K562 (cell line): ENCODE measurements around the gene EDN2. TPM values are rescaled to one million over a fixed set of nuclear protein-coding genes. Genes with fewer than 3 reads are reported as not detected.

Source experiments
- ATAC-seq: fragments of 200-7000 bp; cut with Tn5 transposase; 3 replicates; pipeline ENCODE4 v1.9.1; 2020; ENCODE audit warnings: moderate library complexity
- BruUV-seq: library from RNA; stranded (reverse); fragments of 400-500 nt; replicated peaks from 2 replicates; lab custom pipeline; 2021; lab: Mats Ljungman, UMichigan
- CTCF ChIA-PET: fragments of 300-600 bp; formaldehyde crosslinking; extraction: SDS; loops from one replicate; lab custom pipeline; 2021; ENCODE audit warnings: low intra/inter-chr PET ratio; lab: Yijun Ruan, JAX
- POLR2A ChIA-PET: fragments of 300-600, 350-650 bp; sonication (Branson Sonifier 250); formaldehyde crosslinking; extraction: SDS; loops from one replicate; lab custom pipeline; 2021; ENCODE audit warnings: antibody characterized with exemption, inconsistent platforms; lab: Yijun Ruan, JAX
- DNase-seq, 4 experiments: peaks; one replicate each; pipeline versions ENCODE4 v3.0.0 to v3.0.0-alpha.2; 2011 to 2018; ENCODE audit warnings: low spot score in 3 of 4, mixed read lengths in 3 of 4; ENCODE audit errors: extremely low read depth in 1 of 4
- FAIRE-seq: peaks from 2 replicates; lab custom pipeline; 2011; peaks lifted over from hg19 to GRCh38; lab: Jason Lieb, UNC
- H2AFZ ChIP-seq: 2 replicates; pipeline ENCODE4 v1.6.0; 2011; ENCODE audit warnings: low read depth, low read length, control low read depth, inconsistent platforms
- H3K27ac ChIP-seq: fragments of 200-600 bp; 3 replicates; pipeline ENCODE4 v1.8.0; 2011; ENCODE audit warnings: low read depth, mild to moderate bottlenecking, control low read depth, inconsistent platforms, low read length, moderate library complexity, mixed read lengths; ENCODE audit errors: extremely low read depth
- H3K27me3 ChIP-seq, 2 experiments: fragments of 300-600 bp in 1 of 2; 2 replicates in 1 of 2; 3 replicates in 1 of 2; pipeline versions ENCODE4 v1.6.0 to v1.8.0; 2011; ENCODE audit warnings: inconsistent platforms in 2 of 2, low read length in 2 of 2, mild to moderate bottlenecking in 1 of 2, mixed read lengths in 1 of 2, moderate library complexity in 1 of 2; ENCODE audit not compliant: control insufficient read depth in 2 of 2, insufficient read depth in 2 of 2
- H3K36me3 ChIP-seq: fragments of 300-600 bp; 3 replicates; pipeline ENCODE4 v1.8.0; 2011; ENCODE audit warnings: mild to moderate bottlenecking, low read length, inconsistent platforms; ENCODE audit not compliant: control insufficient read depth, insufficient read depth
- H3K4me1 ChIP-seq, 2 experiments: fragments of 200-600 bp in 1 of 2; replicated peaks in 1 of 2; 2 replicates in 1 of 2; 3 replicates in 1 of 2; pipeline versions ENCODE4 v1.5.1 to v1.8.0; 2011; ENCODE audit warnings: inconsistent platforms in 2 of 2, low read length in 2 of 2, mild to moderate bottlenecking in 1 of 2, mixed read lengths in 1 of 2, moderate library complexity in 1 of 2; ENCODE audit not compliant: control insufficient read depth in 2 of 2, insufficient read depth in 2 of 2
- H3K4me2 ChIP-seq: 2 replicates; pipeline ENCODE4 v1.6.1; 2011; ENCODE audit warnings: low read length, control low read depth, inconsistent platforms, mixed read lengths; ENCODE audit not compliant: insufficient read depth
- H3K4me3 ChIP-seq: fragments of 200-600 bp; sonication (generic), shearing (Covaris generic); 2 replicates; pipeline ENCODE4 v1.5.1; 2016; ENCODE audit warnings: control low read depth, inconsistent platforms
- H3K79me2 ChIP-seq: fragments of 200-600 bp; 3 replicates; pipeline ENCODE4 v1.8.0; 2011; ENCODE audit warnings: low read length, inconsistent platforms; ENCODE audit not compliant: control insufficient read depth, insufficient read depth
- H3K9ac ChIP-seq, 2 experiments: 2 replicates each; pipeline versions ENCODE4 v1.6.0 to v1.6.1; 2011; ENCODE audit warnings: low read depth in 2 of 2, low read length in 2 of 2, control low read depth in 1 of 2, inconsistent platforms in 1 of 2, mild to moderate bottlenecking in 1 of 2, mixed read lengths in 1 of 2; ENCODE audit not compliant: insufficient read depth in 1 of 2
- H3K9me1 ChIP-seq: one replicate; pipeline ENCODE4 v1.6.0; 2011; ENCODE audit warnings: inconsistent platforms, mild to moderate bottlenecking, low read length, moderate library complexity; ENCODE audit not compliant: control insufficient read depth, insufficient read depth
- H3K9me3 ChIP-seq: replicated peaks from 2 replicates; pipeline ENCODE4 v1.5.1; 2011; ENCODE audit warnings: low read depth, low read length, inconsistent platforms; ENCODE audit not compliant: control insufficient read depth, insufficient read depth
- H4K20me1 ChIP-seq: replicated peaks from 2 replicates; pipeline ENCODE4 v1.6.1; 2011; ENCODE audit warnings: low read length, inconsistent platforms, mixed read lengths; ENCODE audit not compliant: control insufficient read depth, insufficient read depth
- BRF1 ChIP-seq: IDR thresholded peaks from 3 replicates; pipeline ENCODE4 v1.6.1; 2011; ENCODE audit warnings: borderline replicate concordance, mild to moderate bottlenecking; ENCODE audit not compliant: insufficient read length; ENCODE audit errors: extremely low read depth
- CBX3 ChIP-seq, 2 experiments: IDR thresholded peaks; 1 replicate in 1 of 2; 2 replicates in 1 of 2; pipeline ENCODE4 v1.6.1; 2012; ENCODE audit warnings: inconsistent platforms in 2 of 2, low read length in 2 of 2, borderline replicate concordance in 1 of 2, control low read depth in 1 of 2
- COPS2 ChIP-seq: fragments of 450-650 bp; conservative IDR thresholded peaks from 2 replicates; pipeline ENCODE4 v1.6.1; 2016; ENCODE audit warnings: mild to moderate bottlenecking, moderate library complexity
- GATAD2A ChIP-seq: fragments of 450-650 bp; IDR thresholded peaks from 2 replicates; pipeline ENCODE4 v1.6.1; 2017
- IFI16 ChIP-seq: fragments of 250-450 bp; sonication (Bioruptor Pico); IDR thresholded peaks from 2 replicates; pipeline ENCODE4 v2.1.2; 2022; ENCODE audit warnings: mild to moderate bottlenecking, inconsistent platforms
- KLF16 ChIP-seq: IDR thresholded peaks from 2 replicates; pipeline ENCODE4 v1.6.1; 2016; ENCODE audit warnings: antibody characterized with exemption
- NR2C2 ChIP-seq, 2 experiments: fragments of 200-800 bp in 1 of 2; sonication (Bioruptor generic) in 1 of 2; sonication (generic) in 1 of 2; formaldehyde crosslinking in 1 of 2; IDR thresholded peaks; 2 replicates each; pipeline versions ENCODE4 v1.6.1 to v1.8.0; 2016 to 2022; ENCODE audit warnings: mild to moderate bottlenecking in 1 of 2, missing compliant biosample characterization in 1 of 2, missing genetic modification characterization in 1 of 2, missing genetic modification reagents in 1 of 2
- NR3C1 ChIP-seq: sonication (generic); formaldehyde crosslinking; IDR thresholded peaks from 2 replicates; pipeline ENCODE4 v1.8.1; 2022; ENCODE audit warnings: missing genetic modification reagents
- POLR3G ChIP-seq: IDR thresholded peaks from 2 replicates; pipeline ENCODE4 v1.6.1; 2011; ENCODE audit not compliant: insufficient read length, insufficient replicate concordance; ENCODE audit errors: extremely low read depth
- PPARD ChIP-seq: fragments of 250-450 bp; sonication (Bioruptor Pico); IDR thresholded peaks from 2 replicates; pipeline ENCODE4 v1.8.0; 2022; ENCODE audit warnings: inconsistent platforms, mild to moderate bottlenecking, moderate library complexity
- SMAD2 ChIP-seq: fragments of 150-350 bp; IDR thresholded peaks from 2 replicates; pipeline ENCODE4 v1.6.1; 2014; ENCODE audit warnings: low read depth, mild to moderate bottlenecking, low read length
- ZFP30 ChIP-seq: fragments of 250-450 bp; sonication (Bioruptor Pico); IDR thresholded peaks from 2 replicates; pipeline ENCODE4 v1.8.0; 2022; ENCODE audit warnings: moderate library complexity, mild to moderate bottlenecking, inconsistent platforms, borderline replicate concordance
- ZFPM2 ChIP-seq: fragments of 250-450 bp; sonication (Bioruptor Pico); IDR thresholded peaks from 2 replicates; pipeline ENCODE4 v1.5.1; 2022; ENCODE audit warnings: mild to moderate bottlenecking
- WGBS: fragments of 100-300 bp; shearing (Covaris generic); methylation state at CpG from one replicate; pipeline ENCODE4 v1.1.6; 2016; ENCODE audit warnings: low coverage, mixed read lengths; ENCODE audit not compliant: insufficient coverage; ENCODE audit errors: missing lambda C conversion rate; 5-methylcytosine and 5-hydroxymethylcytosine counted together
- in situ Hi-C: fragments of 300-500 bp; cut with MboI; formaldehyde crosslinking; loops from 4 replicates; pipeline ENCODE4 v1.15.0; 2018; ENCODE audit warnings: inconsistent platforms, mixed read lengths
- intact Hi-C: fragments of 100-400 bp; cut with micrococcal nuclease; formaldehyde crosslinking; loops from 2 replicates; pipeline ENCODE4 v1.14.2; 2022
- polyA plus RNA-seq, 8 experiments: library from polyadenylated mRNA; depleted of rRNA in 4 of 8; stranded (reverse) in 5 of 8; unstranded in 3 of 8; fragments of >200 nt; fragmentation: Nextera tagmentation in 2 of 8; fragmentation: Illumina TruSeq in 1 of 8; extraction: Ambion mirVana in 2 of 8; extraction: Trizol in 1 of 8; gene quantifications; 2 replicates each; pipeline versions ENCODE4 v1.2.1 to v1.2.3, GENCODE V29; 2011 to 2014; ENCODE audit warnings: inconsistent platforms in 1 of 8, missing spikeins in 1 of 8
- total RNA-seq, 7 experiments: library from RNA; depleted of rRNA in 6 of 7; stranded (reverse); fragments of >200 nt in 6 of 7; fragmentation: Illumina TruSeq in 2 of 7; extraction: Trizol in 2 of 7; gene quantifications; 2 replicates each; pipeline versions ENCODE4 v1.2.1 to v1.2.3, GENCODE V29; 2011 to 2021; ENCODE audit warnings: low replicate concordance in 1 of 7
- TF ChIP-seq, protein P1 (sequence below): fragments of 250-450 bp; sonication (Bioruptor Pico); IDR thresholded peaks from 2 replicates; pipeline ENCODE4 v1.8.0; 2021; ENCODE audit warnings: moderate library complexity, mild to moderate bottlenecking, inconsistent platforms
- TF ChIP-seq, protein P2 (sequence below), 2 experiments: fragments of 450-650 bp in 1 of 2; IDR thresholded peaks; 2 replicates each; pipeline ENCODE4 v1.6.1; 2011 to 2017; ENCODE audit warnings: low read depth in 2 of 2, antibody characterized with exemption in 1 of 2, borderline replicate concordance in 1 of 2, low read length in 1 of 2, mild to moderate bottlenecking in 1 of 2, mixed read lengths in 1 of 2; ENCODE audit not compliant: control insufficient read depth in 1 of 2

EDN2 gene
- total and polyA plus RNA-seq, 9 of the 15 experiments (the other 6 are each of a cell fraction or from before 2014, with no cell fraction given), result not detected

GRCh38 chr1:41496080-41497055, 11.9 kb upstream of the EDN2 start:
- Histone ChIP-seq H3K9me1 (peaks cover 6% of the 10 kb centered on the region), H2AFZ (peak overlapping the region; percentile 92), H3K4me1 (peaks cover 27 to 48% of the 10 kb centered on the region in 2 experiments; a peak in 4 of 5 replicates), H3K36me3 (no peaks in the 10 kb centered on the region), H3K79me2 (no peaks in the 10 kb centered on the region), H4K20me1 (no peaks in the 10 kb centered on the region), H3K4me2 (peak overlapping the region; percentile 78), H3K27me3 (peaks cover 0 to 8% of the 10 kb centered on the region in 2 experiments; a peak in 1 of 5 replicates), H3K9me3 (no peaks in the 10 kb centered on the region), H3K4me3 (peak overlapping the region; percentile 22), H3K27ac (peak overlapping the region; percentile 70; the same call in 2 of the 3 replicates), H3K9ac (peak overlapping the region; percentile 72 to 86; a peak in 3 of 4 replicates)
- 11% methylated on average over 49 of the region's 74 CpGs for WGBS
- in situ Hi-C loops (no loop called here), intact Hi-C loops (no loop called here)
- FAIRE-seq, result peak; percentile 71
- ChIA-PET POLR2A (interaction anchor here (0.6 to 0.7 kb wide), 2 partner anchors 15 to 386 kb away, joined by 3 read pairs; no protein-coding TSS in a partner anchor), CTCF (interaction anchor here (0.6 kb wide), 1 partner anchor 492 kb away, joined by 3 read pairs; no protein-coding TSS in a partner anchor)
- peak; percentile 81 to 92 (median 90) for DNase-seq
- peak; percentile 87 for ATAC-seq
- BruUV-seq, result no TSS peak
- TF ChIP-seq NR3C1 (CRISPR knock-in tag) (no peak; the same call in 1 of the 2 replicates), COPS2 (no peak), CBX3 (IDR thresholded peaks at IDR 0.05; ENCODE audit: borderline replicate concordance in 1 of 2, low read length in 2 of 2) (no peak), NR2C2 (CRISPR knock-in tag; IDR thresholded peaks at IDR 0.05) (peak; percentile 52; the same call in 1 of the 2 replicates), NR2C2 (tag; IDR thresholded peaks at IDR 0.05) (no peak), GATAD2A (peak; percentile 52; the same call in 1 of the 2 replicates), KLF16 (no peak), ZFPM2 (CRISPR knock-in tag) (no peak), PPARD (CRISPR knock-in tag) (no peak), SMAD2 (no peak), ZFP30 (CRISPR knock-in tag) (no peak), BRF1 (no peak), IFI16 (CRISPR knock-in tag) (no peak), POLR3G (no peak)
- TF ChIP-seq, protein P1, sequence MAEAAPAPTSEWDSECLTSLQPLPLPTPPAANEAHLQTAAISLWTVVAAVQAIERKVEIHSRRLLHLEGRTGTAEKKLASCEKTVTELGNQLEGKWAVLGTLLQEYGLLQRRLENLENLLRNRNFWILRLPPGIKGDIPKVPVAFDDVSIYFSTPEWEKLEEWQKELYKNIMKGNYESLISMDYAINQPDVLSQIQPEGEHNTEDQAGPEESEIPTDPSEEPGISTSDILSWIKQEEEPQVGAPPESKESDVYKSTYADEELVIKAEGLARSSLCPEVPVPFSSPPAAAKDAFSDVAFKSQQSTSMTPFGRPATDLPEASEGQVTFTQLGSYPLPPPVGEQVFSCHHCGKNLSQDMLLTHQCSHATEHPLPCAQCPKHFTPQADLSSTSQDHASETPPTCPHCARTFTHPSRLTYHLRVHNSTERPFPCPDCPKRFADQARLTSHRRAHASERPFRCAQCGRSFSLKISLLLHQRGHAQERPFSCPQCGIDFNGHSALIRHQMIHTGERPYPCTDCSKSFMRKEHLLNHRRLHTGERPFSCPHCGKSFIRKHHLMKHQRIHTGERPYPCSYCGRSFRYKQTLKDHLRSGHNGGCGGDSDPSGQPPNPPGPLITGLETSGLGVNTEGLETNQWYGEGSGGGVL (CRISPR knock-in tag), result no peak
- TF ChIP-seq, protein P2, sequence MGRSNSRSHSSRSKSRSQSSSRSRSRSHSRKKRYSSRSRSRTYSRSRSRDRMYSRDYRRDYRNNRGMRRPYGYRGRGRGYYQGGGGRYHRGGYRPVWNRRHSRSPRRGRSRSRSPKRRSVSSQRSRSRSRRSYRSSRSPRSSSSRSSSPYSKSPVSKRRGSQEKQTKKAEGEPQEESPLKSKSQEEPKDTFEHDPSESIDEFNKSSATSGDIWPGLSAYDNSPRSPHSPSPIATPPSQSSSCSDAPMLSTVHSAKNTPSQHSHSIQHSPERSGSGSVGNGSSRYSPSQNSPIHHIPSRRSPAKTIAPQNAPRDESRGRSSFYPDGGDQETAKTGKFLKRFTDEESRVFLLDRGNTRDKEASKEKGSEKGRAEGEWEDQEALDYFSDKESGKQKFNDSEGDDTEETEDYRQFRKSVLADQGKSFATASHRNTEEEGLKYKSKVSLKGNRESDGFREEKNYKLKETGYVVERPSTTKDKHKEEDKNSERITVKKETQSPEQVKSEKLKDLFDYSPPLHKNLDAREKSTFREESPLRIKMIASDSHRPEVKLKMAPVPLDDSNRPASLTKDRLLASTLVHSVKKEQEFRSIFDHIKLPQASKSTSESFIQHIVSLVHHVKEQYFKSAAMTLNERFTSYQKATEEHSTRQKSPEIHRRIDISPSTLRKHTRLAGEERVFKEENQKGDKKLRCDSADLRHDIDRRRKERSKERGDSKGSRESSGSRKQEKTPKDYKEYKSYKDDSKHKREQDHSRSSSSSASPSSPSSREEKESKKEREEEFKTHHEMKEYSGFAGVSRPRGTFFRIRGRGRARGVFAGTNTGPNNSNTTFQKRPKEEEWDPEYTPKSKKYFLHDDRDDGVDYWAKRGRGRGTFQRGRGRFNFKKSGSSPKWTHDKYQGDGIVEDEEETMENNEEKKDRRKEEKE (IDR thresholded peaks at IDR 0.05; ENCODE audit: borderline replicate concordance in 1 of 2, control insufficient read depth in 1 of 2, low read depth in 2 of 2, low read length in 1 of 2), result no peak
